ENCODE data around the gene EMILIN1. TPM values are rescaled to one million over a fixed set of nuclear protein-coding genes. Genes with fewer than 3 reads are reported as not detected.

Gene EMILIN1
- total and polyA plus RNA-seq, 2 experiments from 2014 or later: 3.2 to 15.4 TPM

DNA sequence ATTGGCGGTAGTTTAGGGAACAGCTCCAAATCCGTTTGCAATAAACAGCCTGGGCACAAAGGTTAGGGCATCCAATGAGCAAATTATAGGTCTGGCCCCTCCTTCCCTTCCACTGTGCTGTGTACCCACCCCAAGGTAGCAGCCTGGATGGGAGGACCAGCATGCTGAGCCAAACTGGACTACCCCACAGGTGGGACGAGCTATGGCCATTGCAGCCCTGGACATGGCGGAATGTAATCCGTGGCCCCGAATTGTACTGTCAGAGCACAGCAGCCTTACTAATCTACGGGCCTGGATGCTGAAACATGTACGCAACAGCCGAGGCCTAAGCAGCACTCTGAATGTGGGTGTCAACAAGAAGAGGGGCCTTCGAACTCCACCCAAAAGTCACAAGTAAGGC is 20.2 kb upstream of the EMILIN1 start:
- Mint-ChIP-seq H3K27me3 (ENCODE audit: insufficient read depth, low read depth, poor library complexity) (peaks cover 3% of the 10 kb centered on the region), H3K36me3 (ENCODE audit: low read depth) (peaks cover 43% of the 10 kb centered on the region), H3K9me3 (no peaks in the 10 kb centered on the region), H3K4me1 (no peaks in the 10 kb centered on the region; the same call in 2 of the 3 replicates), H3K4me3 (no peak overlapping the region), H3K27ac (no peak overlapping the region)
- Histone ChIP-seq H4K20me1 (replicated peaks; ENCODE audit: insufficient read depth) (no peaks in the 10 kb centered on the region; the same call in none of the 2 replicates), H3K4me3 (no peak overlapping the region), H3K4me2 (no peak overlapping the region), H3K4me1 (ENCODE audit: insufficient read depth) (no peaks in the 10 kb centered on the region), H2AFZ (no peak overlapping the region), H3K9me2 (ENCODE audit: insufficient read depth) (no peaks in the 10 kb centered on the region), H3K36me3 (ENCODE audit: insufficient read depth) (peaks cover 15% of the 10 kb centered on the region), H3K27ac (ENCODE audit: low read depth) (no peak overlapping the region), H3K79me2 (replicated peaks; ENCODE audit: insufficient read depth) (no peaks in the 10 kb centered on the region), H3F3A (replicated peaks; ENCODE audit: low read depth) (peaks cover 9% of the 10 kb centered on the region; the same call in 1 of the 2 replicates), H3K27me3 (ENCODE audit: insufficient read depth) (no peaks in the 10 kb centered on the region)
- ATAC-seq (no peak), DNase-seq (ENCODE audit: low spot score) (no peak)
- no peak for TF ChIP-seq JUNB (IDR thresholded peaks at IDR 0.05; ENCODE audit: unreplicated experiment)
- TF ChIP-seq NANOG (IDR thresholded peaks at IDR 0.05; ENCODE audit: borderline replicate concordance): no peak
- TF ChIP-seq, protein P1, sequence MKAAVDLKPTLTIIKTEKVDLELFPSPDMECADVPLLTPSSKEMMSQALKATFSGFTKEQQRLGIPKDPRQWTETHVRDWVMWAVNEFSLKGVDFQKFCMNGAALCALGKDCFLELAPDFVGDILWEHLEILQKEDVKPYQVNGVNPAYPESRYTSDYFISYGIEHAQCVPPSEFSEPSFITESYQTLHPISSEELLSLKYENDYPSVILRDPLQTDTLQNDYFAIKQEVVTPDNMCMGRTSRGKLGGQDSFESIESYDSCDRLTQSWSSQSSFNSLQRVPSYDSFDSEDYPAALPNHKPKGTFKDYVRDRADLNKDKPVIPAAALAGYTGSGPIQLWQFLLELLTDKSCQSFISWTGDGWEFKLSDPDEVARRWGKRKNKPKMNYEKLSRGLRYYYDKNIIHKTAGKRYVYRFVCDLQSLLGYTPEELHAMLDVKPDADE (IDR thresholded peaks at IDR 0.05): no peak
- no peak for TF ChIP-seq EZH2phosphoT487 (IDR thresholded peaks at IDR 0.05; ENCODE audit: unreplicated experiment)
- no peak for TF ChIP-seq ZNF114 (CRISPR knock-in tag; IDR thresholded peaks at IDR 0.05)
- TF ChIP-seq EZH2 (IDR thresholded peaks at IDR 0.05; ENCODE audit: low read depth, unreplicated experiment): no peak
- TF ChIP-seq CREB1 (CRISPR knock-in tag; IDR thresholded peaks at IDR 0.05; ENCODE audit: low read depth): no peak
- TF ChIP-seq STAT1 (IDR thresholded peaks at IDR 0.05; ENCODE audit: unreplicated experiment): no peak
- TF ChIP-seq, protein P2, sequence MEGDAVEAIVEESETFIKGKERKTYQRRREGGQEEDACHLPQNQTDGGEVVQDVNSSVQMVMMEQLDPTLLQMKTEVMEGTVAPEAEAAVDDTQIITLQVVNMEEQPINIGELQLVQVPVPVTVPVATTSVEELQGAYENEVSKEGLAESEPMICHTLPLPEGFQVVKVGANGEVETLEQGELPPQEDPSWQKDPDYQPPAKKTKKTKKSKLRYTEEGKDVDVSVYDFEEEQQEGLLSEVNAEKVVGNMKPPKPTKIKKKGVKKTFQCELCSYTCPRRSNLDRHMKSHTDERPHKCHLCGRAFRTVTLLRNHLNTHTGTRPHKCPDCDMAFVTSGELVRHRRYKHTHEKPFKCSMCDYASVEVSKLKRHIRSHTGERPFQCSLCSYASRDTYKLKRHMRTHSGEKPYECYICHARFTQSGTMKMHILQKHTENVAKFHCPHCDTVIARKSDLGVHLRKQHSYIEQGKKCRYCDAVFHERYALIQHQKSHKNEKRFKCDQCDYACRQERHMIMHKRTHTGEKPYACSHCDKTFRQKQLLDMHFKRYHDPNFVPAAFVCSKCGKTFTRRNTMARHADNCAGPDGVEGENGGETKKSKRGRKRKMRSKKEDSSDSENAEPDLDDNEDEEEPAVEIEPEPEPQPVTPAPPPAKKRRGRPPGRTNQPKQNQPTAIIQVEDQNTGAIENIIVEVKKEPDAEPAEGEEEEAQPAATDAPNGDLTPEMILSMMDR (conservative IDR thresholded peaks at IDR 0.05; ENCODE audit: low read depth in 2 of 2): no peak
- TF ChIP-seq, protein P3, sequence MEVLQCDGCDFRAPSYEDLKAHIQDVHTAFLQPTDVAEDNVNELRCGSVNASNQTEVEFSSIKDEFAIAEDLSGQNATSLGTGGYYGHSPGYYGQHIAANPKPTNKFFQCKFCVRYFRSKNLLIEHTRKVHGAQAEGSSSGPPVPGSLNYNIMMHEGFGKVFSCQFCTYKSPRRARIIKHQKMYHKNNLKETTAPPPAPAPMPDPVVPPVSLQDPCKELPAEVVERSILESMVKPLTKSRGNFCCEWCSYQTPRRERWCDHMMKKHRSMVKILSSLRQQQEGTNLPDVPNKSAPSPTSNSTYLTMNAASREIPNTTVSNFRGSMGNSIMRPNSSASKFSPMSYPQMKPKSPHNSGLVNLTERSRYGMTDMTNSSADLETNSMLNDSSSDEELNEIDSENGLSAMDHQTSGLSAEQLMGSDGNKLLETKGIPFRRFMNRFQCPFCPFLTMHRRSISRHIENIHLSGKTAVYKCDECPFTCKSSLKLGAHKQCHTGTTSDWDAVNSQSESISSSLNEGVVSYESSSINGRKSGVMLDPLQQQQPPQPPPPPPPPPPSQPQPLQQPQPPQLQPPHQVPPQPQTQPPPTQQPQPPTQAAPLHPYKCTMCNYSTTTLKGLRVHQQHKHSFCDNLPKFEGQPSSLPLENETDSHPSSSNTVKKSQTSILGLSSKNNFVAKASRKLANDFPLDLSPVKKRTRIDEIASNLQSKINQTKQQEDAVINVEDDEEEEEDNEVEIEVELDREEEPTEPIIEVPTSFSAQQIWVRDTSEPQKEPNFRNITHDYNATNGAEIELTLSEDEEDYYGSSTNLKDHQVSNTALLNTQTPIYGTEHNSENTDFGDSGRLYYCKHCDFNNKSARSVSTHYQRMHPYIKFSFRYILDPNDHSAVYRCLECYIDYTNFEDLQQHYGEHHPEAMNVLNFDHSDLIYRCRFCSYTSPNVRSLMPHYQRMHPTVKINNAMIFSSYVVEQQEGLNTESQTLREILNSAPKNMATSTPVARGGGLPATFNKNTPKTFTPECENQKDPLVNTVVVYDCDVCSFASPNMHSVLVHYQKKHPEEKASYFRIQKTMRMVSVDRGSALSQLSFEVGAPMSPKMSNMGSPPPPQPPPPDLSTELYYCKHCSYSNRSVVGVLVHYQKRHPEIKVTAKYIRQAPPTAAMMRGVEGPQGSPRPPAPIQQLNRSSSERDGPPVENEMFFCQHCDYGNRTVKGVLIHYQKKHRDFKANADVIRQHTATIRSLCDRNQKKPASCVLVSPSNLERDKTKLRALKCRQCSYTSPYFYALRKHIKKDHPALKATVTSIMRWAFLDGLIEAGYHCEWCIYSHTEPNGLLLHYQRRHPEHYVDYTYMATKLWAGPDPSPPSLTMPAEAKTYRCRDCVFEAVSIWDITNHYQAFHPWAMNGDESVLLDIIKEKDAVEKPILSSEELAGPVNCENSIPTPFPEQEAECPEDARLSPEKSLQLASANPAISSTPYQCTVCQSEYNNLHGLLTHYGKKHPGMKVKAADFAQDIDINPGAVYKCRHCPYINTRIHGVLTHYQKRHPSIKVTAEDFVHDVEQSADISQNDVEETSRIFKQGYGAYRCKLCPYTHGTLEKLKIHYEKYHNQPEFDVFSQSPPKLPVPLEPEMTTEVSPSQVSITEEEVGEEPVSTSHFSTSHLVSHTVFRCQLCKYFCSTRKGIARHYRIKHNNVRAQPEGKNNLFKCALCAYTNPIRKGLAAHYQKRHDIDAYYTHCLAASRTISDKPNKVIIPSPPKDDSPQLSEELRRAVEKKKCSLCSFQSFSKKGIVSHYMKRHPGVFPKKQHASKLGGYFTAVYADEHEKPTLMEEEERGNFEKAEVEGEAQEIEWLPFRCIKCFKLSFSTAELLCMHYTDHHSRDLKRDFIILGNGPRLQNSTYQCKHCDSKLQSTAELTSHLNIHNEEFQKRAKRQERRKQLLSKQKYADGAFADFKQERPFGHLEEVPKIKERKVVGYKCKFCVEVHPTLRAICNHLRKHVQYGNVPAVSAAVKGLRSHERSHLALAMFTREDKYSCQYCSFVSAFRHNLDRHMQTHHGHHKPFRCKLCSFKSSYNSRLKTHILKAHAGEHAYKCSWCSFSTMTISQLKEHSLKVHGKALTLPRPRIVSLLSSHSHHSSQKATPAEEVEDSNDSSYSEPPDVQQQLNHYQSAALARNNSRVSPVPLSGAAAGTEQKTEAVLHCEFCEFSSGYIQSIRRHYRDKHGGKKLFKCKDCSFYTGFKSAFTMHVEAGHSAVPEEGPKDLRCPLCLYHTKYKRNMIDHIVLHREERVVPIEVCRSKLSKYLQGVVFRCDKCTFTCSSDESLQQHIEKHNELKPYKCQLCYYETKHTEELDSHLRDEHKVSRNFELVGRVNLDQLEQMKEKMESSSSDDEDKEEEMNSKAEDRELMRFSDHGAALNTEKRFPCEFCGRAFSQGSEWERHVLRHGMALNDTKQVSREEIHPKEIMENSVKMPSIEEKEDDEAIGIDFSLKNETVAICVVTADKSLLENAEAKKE (CRISPR knock-in tag; IDR thresholded peaks at IDR 0.05): no peak
- no peak for TF ChIP-seq ZNF331 (CRISPR knock-in tag; IDR thresholded peaks at IDR 0.05; ENCODE audit: low read depth)
- no peak for TF ChIP-seq POLR2AphosphoS5 (IDR thresholded peaks at IDR 0.05; ENCODE audit: low read depth)
- TF ChIP-seq, protein P4, sequence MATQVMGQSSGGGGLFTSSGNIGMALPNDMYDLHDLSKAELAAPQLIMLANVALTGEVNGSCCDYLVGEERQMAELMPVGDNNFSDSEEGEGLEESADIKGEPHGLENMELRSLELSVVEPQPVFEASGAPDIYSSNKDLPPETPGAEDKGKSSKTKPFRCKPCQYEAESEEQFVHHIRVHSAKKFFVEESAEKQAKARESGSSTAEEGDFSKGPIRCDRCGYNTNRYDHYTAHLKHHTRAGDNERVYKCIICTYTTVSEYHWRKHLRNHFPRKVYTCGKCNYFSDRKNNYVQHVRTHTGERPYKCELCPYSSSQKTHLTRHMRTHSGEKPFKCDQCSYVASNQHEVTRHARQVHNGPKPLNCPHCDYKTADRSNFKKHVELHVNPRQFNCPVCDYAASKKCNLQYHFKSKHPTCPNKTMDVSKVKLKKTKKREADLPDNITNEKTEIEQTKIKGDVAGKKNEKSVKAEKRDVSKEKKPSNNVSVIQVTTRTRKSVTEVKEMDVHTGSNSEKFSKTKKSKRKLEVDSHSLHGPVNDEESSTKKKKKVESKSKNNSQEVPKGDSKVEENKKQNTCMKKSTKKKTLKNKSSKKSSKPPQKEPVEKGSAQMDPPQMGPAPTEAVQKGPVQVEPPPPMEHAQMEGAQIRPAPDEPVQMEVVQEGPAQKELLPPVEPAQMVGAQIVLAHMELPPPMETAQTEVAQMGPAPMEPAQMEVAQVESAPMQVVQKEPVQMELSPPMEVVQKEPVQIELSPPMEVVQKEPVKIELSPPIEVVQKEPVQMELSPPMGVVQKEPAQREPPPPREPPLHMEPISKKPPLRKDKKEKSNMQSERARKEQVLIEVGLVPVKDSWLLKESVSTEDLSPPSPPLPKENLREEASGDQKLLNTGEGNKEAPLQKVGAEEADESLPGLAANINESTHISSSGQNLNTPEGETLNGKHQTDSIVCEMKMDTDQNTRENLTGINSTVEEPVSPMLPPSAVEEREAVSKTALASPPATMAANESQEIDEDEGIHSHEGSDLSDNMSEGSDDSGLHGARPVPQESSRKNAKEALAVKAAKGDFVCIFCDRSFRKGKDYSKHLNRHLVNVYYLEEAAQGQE (IDR thresholded peaks at IDR 0.05; ENCODE audit: unreplicated experiment): no peak

Measured in GM23338 (cell line).